H1 (cell line): ENCODE results near the gene SDSL. TPM values are rescaled to one million over a fixed set of nuclear protein-coding genes. Genes with fewer than 3 reads are reported as not detected.

ENCODE experiments used
- CTCF ChIA-PET: fragments of 300-600 bp; sonication (Branson Sonifier 250); formaldehyde crosslinking; loops from one replicate; lab custom pipeline; 2021; ENCODE audit not compliant: partially characterized antibody; lab: Charles Lee
- POLR2A ChIA-PET: fragments of 300-600 bp; sonication (Branson Sonifier 250); formaldehyde crosslinking; loops from one replicate; lab custom pipeline; 2021; ENCODE audit warnings: inconsistent platforms; ENCODE audit not compliant: partially characterized antibody; lab: Charles Lee
- DNase-seq, 2 experiments: peaks; one replicate each; pipeline versions ENCODE4 v3.0.0 to v3.0.0-alpha.2; 2010 to 2022; ENCODE audit warnings: low spot score in 2 of 2, low read depth in 1 of 2, mixed read lengths in 1 of 2
- FAIRE-seq: peaks from 2 replicates; lab custom pipeline; 2011; peaks lifted over from hg19 to GRCh38; lab: Jason Lieb, UNC
- H2AFZ ChIP-seq: 2 replicates; pipeline ENCODE4 v1.8.1; 2012; ENCODE audit warnings: low read length, inconsistent platforms
- H2AK5ac ChIP-seq: 2 replicates; pipeline ENCODE4 v1.6.1; 2013; ENCODE audit warnings: low read depth, low read length
- H2BK120ac ChIP-seq: replicated peaks from 2 replicates; pipeline ENCODE3; 2013; ENCODE audit warnings: low read depth, low read length, inconsistent platforms
- H2BK12ac ChIP-seq: 2 replicates; pipeline ENCODE4 v1.6.1; 2013; ENCODE audit warnings: low read depth, low read length
- H2BK15ac ChIP-seq: 2 replicates; pipeline ENCODE4 v1.6.1; 2013; ENCODE audit warnings: low read length
- H2BK20ac ChIP-seq: 2 replicates; pipeline ENCODE4 v1.6.1; 2013; ENCODE audit warnings: low read length
- H2BK5ac ChIP-seq: 2 replicates; pipeline ENCODE4 v1.6.1; 2013; ENCODE audit warnings: low read depth, low read length
- H3K14ac ChIP-seq: 2 replicates; pipeline ENCODE4 v1.6.1; 2013; ENCODE audit warnings: inconsistent platforms; ENCODE audit not compliant: insufficient read length
- H3K18ac ChIP-seq: 2 replicates; pipeline ENCODE4 v1.6.1; 2013; ENCODE audit warnings: low read length; ENCODE audit errors: extremely low read depth
- H3K23ac ChIP-seq: 2 replicates; pipeline ENCODE4 v1.6.1; 2013; ENCODE audit warnings: inconsistent platforms; ENCODE audit not compliant: insufficient read length
- H3K23me2 ChIP-seq: 2 replicates; pipeline ENCODE4 v1.6.1; 2013; ENCODE audit warnings: low read depth, low read length
- H3K27ac ChIP-seq: 2 replicates; pipeline ENCODE4 v1.6.1; 2011; ENCODE audit warnings: low read depth, low read length, inconsistent platforms
- H3K27me3 ChIP-seq, 4 experiments: replicated peaks in 1 of 4; 1 replicate in 1 of 4; 2 replicates in 3 of 4; pipeline versions ENCODE4 v1.6.1 to v1.8.1; 2011 to 2013; ENCODE audit warnings: low read length in 3 of 4, mild to moderate bottlenecking in 3 of 4, inconsistent platforms in 2 of 4, mixed read lengths in 2 of 4, moderate library complexity in 1 of 4; ENCODE audit not compliant: control insufficient read depth in 3 of 4, insufficient read depth in 3 of 4; ENCODE audit errors: extremely low read depth in 1 of 4
- H3K36me3 ChIP-seq, 4 experiments: 2 replicates each; pipeline versions ENCODE4 v1.6.1 to v1.8.1; 2011 to 2013; ENCODE audit warnings: mild to moderate bottlenecking in 4 of 4, low read length in 3 of 4, moderate library complexity in 2 of 4, control low read depth in 1 of 4, inconsistent platforms in 1 of 4; ENCODE audit not compliant: insufficient read depth in 4 of 4, control insufficient read depth in 2 of 4
- H3K4ac ChIP-seq: replicated peaks from 2 replicates; pipeline ENCODE3; 2013; ENCODE audit warnings: low read length, low read depth, mixed read lengths, inconsistent platforms; ENCODE audit not compliant: insufficient read length
- H3K4me1 ChIP-seq, 4 experiments: replicated peaks in 1 of 4; 1 replicate in 1 of 4; 2 replicates in 3 of 4; pipeline versions ENCODE4 v1.6.1 to v1.8.1; 2011 to 2013; ENCODE audit warnings: low read length in 3 of 4, inconsistent platforms in 2 of 4, mixed read lengths in 1 of 4; ENCODE audit not compliant: insufficient read depth in 4 of 4, control insufficient read depth in 3 of 4
- H3K4me2 ChIP-seq, 2 experiments: 2 replicates each; pipeline versions ENCODE4 v1.6.1 to v1.8.1; 2011 to 2013; ENCODE audit warnings: low read depth in 2 of 2, low read length in 2 of 2, control low read depth in 1 of 2, inconsistent platforms in 1 of 2, mild to moderate bottlenecking in 1 of 2; ENCODE audit not compliant: insufficient read depth in 1 of 2
- H3K4me3 ChIP-seq, 4 experiments: fragments of 200-600, 300-600 bp in 1 of 4; sonication (generic), shearing (Covaris generic), sonication (Bioruptor Twin) in 1 of 4; 2 replicates each; pipeline versions ENCODE4 v1.5.1 to v1.8.1; 2011 to 2016; ENCODE audit warnings: low read length in 4 of 4, low read depth in 3 of 4, control low read depth in 2 of 4, inconsistent platforms in 2 of 4, mild to moderate bottlenecking in 2 of 4, mixed read lengths in 1 of 4, moderate library complexity in 1 of 4; ENCODE audit not compliant: insufficient read depth in 2 of 4; ENCODE audit errors: extremely low read depth in 1 of 4
- H3K56ac ChIP-seq: replicated peaks from 2 replicates; pipeline ENCODE3; 2013; ENCODE audit warnings: low read depth, mild to moderate bottlenecking, mixed read lengths, low read length, inconsistent platforms; ENCODE audit not compliant: insufficient read length
- H3K79me1 ChIP-seq: 2 replicates; pipeline ENCODE4 v1.6.1; 2013; ENCODE audit warnings: low read depth, low read length, control low read depth
- H3K79me2 ChIP-seq, 2 experiments: 2 replicates each; pipeline versions ENCODE4 v1.6.1 to v1.8.1; 2012 to 2013; ENCODE audit warnings: low read length in 2 of 2, mild to moderate bottlenecking in 2 of 2, inconsistent platforms in 1 of 2; ENCODE audit not compliant: insufficient read depth in 2 of 2, control insufficient read depth in 1 of 2
- H3K9ac ChIP-seq, 4 experiments: replicated peaks in 1 of 4; 1 replicate in 1 of 4; 2 replicates in 3 of 4; pipeline versions ENCODE4 v1.6.1 to v1.8.1; 2011 to 2013; ENCODE audit warnings: low read depth in 3 of 4, low read length in 3 of 4, control low read depth in 2 of 4, mild to moderate bottlenecking in 2 of 4, moderate library complexity in 2 of 4, inconsistent platforms in 1 of 4; ENCODE audit errors: extremely low read depth in 1 of 4
- H3K9me3 ChIP-seq, 2 experiments: 2 replicates each; pipeline versions ENCODE4 v1.6.1 to v1.8.1; 2012 to 2013; ENCODE audit warnings: mild to moderate bottlenecking in 2 of 2, moderate library complexity in 2 of 2, control low read depth in 1 of 2, inconsistent platforms in 1 of 2, low read depth in 1 of 2, low read length in 1 of 2, mixed read lengths in 1 of 2; ENCODE audit not compliant: insufficient read depth in 2 of 2
- H4K20me1 ChIP-seq, 2 experiments: replicated peaks in 1 of 2; 2 replicates each; pipeline versions ENCODE3 to v1.8.1; 2011 to 2013; ENCODE audit warnings: inconsistent platforms in 2 of 2, low read length in 2 of 2, mild to moderate bottlenecking in 1 of 2; ENCODE audit not compliant: insufficient read depth in 2 of 2, control insufficient read depth in 1 of 2
- H4K5ac ChIP-seq: 2 replicates; pipeline ENCODE4 v1.6.1; 2013; ENCODE audit warnings: low read length, low read depth, mixed read lengths, inconsistent platforms; ENCODE audit not compliant: insufficient read length
- H4K8ac ChIP-seq: 2 replicates; pipeline ENCODE4 v1.8.0; 2013; ENCODE audit warnings: mild to moderate bottlenecking, moderate library complexity, low read length, inconsistent platforms; ENCODE audit not compliant: insufficient read depth; ENCODE audit errors: extremely low read depth
- H4K91ac ChIP-seq: replicated peaks from 2 replicates; pipeline ENCODE3; 2013; ENCODE audit warnings: low read length, mixed read lengths, inconsistent platforms; ENCODE audit not compliant: insufficient read length
- ASH2L ChIP-seq: fragments of 200-600, 300-600 bp; sonication (generic); IDR thresholded peaks from one replicate; pipeline ENCODE4 v1.7.1; 2017; ENCODE audit warnings: low read length
- BCL11A ChIP-seq, 2 experiments: IDR thresholded peaks; one replicate each; pipeline ENCODE4 v1.6.1; 2011; ENCODE audit warnings: low read depth in 2 of 2, low read length in 2 of 2, mild to moderate bottlenecking in 2 of 2
- CBX5 ChIP-seq: fragments of 300-800, 300-1000 bp; sonication (generic); IDR thresholded peaks from 2 replicates; pipeline ENCODE4 v1.7.1; 2016; ENCODE audit warnings: antibody characterized with exemption, low read length, low read depth
- CREB1 ChIP-seq: IDR thresholded peaks from 2 replicates; pipeline ENCODE4 v1.6.1; 2012; ENCODE audit warnings: inconsistent platforms
- CTBP2 ChIP-seq: IDR thresholded peaks from 2 replicates; pipeline ENCODE4 v1.7.0; 2011; ENCODE audit warnings: borderline replicate concordance, mild to moderate bottlenecking, moderate library complexity, mixed read lengths, low read length; ENCODE audit not compliant: insufficient read depth, insufficient read length
- EZH2 ChIP-seq: fragments of 200-600 bp; sonication (generic); IDR thresholded peaks from 2 replicates; pipeline ENCODE4 v1.7.1; 2012; ENCODE audit warnings: low read depth, mild to moderate bottlenecking, moderate library complexity, low read length, inconsistent platforms; ENCODE audit not compliant: severe bottlenecking
- NANOG ChIP-seq: IDR thresholded peaks from 2 replicates; pipeline ENCODE4 v1.6.1; 2011; ENCODE audit warnings: low read length, low read depth, mild to moderate bottlenecking, inconsistent platforms; ENCODE audit not compliant: insufficient read depth, poor library complexity, severe bottlenecking
- NRF1 ChIP-seq: IDR thresholded peaks from 2 replicates; pipeline ENCODE4 v1.6.1; 2011; ENCODE audit warnings: mild to moderate bottlenecking, low read depth, low read length, improper control_type of control experiment
- SIN3A ChIP-seq, 2 experiments: IDR thresholded peaks in 1 of 2; conservative IDR thresholded peaks in 1 of 2; 2 replicates each; pipeline ENCODE4 v1.6.1; 2011 to 2012; ENCODE audit warnings: low read length in 2 of 2, improper control_type of control experiment in 1 of 2, low read depth in 1 of 2, mild to moderate bottlenecking in 1 of 2
- SP1 ChIP-seq: IDR thresholded peaks from 2 replicates; pipeline ENCODE4 v1.6.1; 2011; ENCODE audit warnings: low read depth, low read length
- SUZ12 ChIP-seq: fragments of 200-600 bp; sonication (generic); IDR thresholded peaks from 2 replicates; pipeline ENCODE4 v1.6.1; 2012; ENCODE audit warnings: mild to moderate bottlenecking, inconsistent platforms, low read length, moderate library complexity, mixed read lengths
- TAF1 ChIP-seq: IDR thresholded peaks from 2 replicates; pipeline ENCODE4 v1.6.1; 2011; ENCODE audit warnings: mild to moderate bottlenecking, low read depth, low read length
- WGBS, 2 experiments: shearing (Covaris generic) in 1 of 2; methylation state at CpG; one replicate each; pipeline versions ENCODE4 v1.1.6 to v1.1.7; 2013 to 2015; ENCODE audit warnings: low lambda C conversion rate in 2 of 2, mixed read lengths in 2 of 2, inconsistent platforms in 1 of 2, low coverage in 1 of 2, missing lambda C conversion rate in 1 of 2; ENCODE audit not compliant: insufficient replicate concordance in 2 of 2, insufficient coverage in 1 of 2, insufficient read length in 1 of 2; ENCODE audit errors: extremely low coverage in 1 of 2, missing lambda C conversion rate in 1 of 2; 5-methylcytosine and 5-hydroxymethylcytosine counted together
- polyA plus RNA-seq, 7 experiments: library from polyadenylated mRNA; depleted of rRNA in 3 of 7; stranded (reverse) in 5 of 7; unstranded in 2 of 7; fragments of >200 nt in 5 of 7; fragments of 200-250 nt in 2 of 7; gene quantifications; 1 replicate in 5 of 7; 2 replicates in 1 of 7; 4 replicates in 1 of 7; pipeline versions ENCODE4 v1.2.1 to v1.2.3, GENCODE V29; 2011 to 2013; ENCODE audit warnings: missing spikeins in 2 of 7, mixed read lengths in 2 of 7
- total RNA-seq: library from RNA; stranded (reverse); fragmentation: NEBNext Ultra II Directional; extraction: Animal tissue kit (Norgen Biotek cat#: 25700); gene quantifications from 2 replicates; pipeline ENCODE4 v1.2.1, GENCODE V29; 2021

SDSL gene
- total and polyA plus RNA-seq, 2 of the 8 experiments (the other 6 are each of a cell fraction or from before 2014, with no cell fraction given) = 0.69 to 1.3 TPM

DNA sequence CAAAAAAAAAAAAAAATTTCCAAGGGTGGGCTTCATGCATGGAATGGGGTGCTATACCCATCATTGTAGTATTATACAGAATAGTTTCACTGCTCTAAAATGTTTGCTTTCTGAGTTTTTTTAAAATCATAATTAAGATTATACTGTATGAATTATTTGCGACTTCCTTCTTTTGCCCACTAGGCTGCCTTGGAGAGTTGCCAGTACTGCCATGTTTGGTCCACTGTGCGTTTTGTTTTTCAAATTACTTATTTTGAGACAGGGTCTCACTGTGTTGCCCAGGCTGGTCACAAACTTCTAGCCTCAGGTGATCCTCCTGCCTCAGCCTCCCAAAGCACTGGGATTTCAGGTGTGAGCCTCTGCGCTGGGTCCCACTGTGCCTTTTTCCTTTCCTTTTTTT is 43.9 kb upstream of the SDSL start:
- Histone ChIP-seq H4K20me1 (peaks cover 0 to 2% of the 10 kb centered on the region in 2 experiments), H3K4me2 (no peak overlapping the region), H3K36me3 (peaks cover 0 to 6% (median 0%) of the 10 kb centered on the region in 4 experiments; a peak in 5 of 8 replicates), H2BK12ac (no peak overlapping the region), H3K27me3 (no peaks in the 10 kb centered on the region), H3K4me1 (no peaks in the 10 kb centered on the region), H2BK120ac (no peak overlapping the region), H2BK20ac (no peak overlapping the region), H2AK5ac (no peak overlapping the region), H3K9ac (no peak overlapping the region), H4K5ac (no peak overlapping the region), H3K27ac (no peak overlapping the region), H3K9me3 (no peaks in the 10 kb centered on the region), H3K56ac (no peak overlapping the region), H3K23me2 (peaks cover 4% of the 10 kb centered on the region; the same call in 1 of the 2 replicates), H3K23ac (no peak overlapping the region), H2BK15ac (no peak overlapping the region), H3K18ac (no peak overlapping the region), H3K79me2 (no peaks in the 10 kb centered on the region), H3K4me3 (no peak overlapping the region), H4K8ac (no peak overlapping the region), H3K79me1 (no peaks in the 10 kb centered on the region), H3K4ac (no peak overlapping the region), H4K91ac (no peak overlapping the region), H3K14ac (no peak overlapping the region), H2AFZ (no peak overlapping the region), H2BK5ac (no peak overlapping the region)
- TF ChIP-seq CTBP2 (no peak), CBX5 (no peak), BCL11A (IDR thresholded peaks at IDR 0.05; ENCODE audit: low read depth in 2 of 2, low read length in 2 of 2) (no peak), SP1 (no peak), EZH2 (no peak), SUZ12 (no peak), SIN3A (conservative IDR thresholded peaks at IDR 0.05 in 1 of 2, IDR thresholded peaks at IDR 0.05 in 1 of 2; ENCODE audit: low read depth in 1 of 2, low read length in 2 of 2) (no peak), ASH2L (no peak), NRF1 (no peak), NANOG (no peak), TAF1 (no peak), CREB1 (no peak)
- 96% methylated on average over 3 of the region's 3 CpGs; no CpG with 5 or more reads in 1 of the 2 experiments for WGBS, 2 experiments
- ChIA-PET CTCF (no interaction called here), POLR2A (interaction anchor here (0.7 kb wide), 2 partner anchors 14 to 82 kb away, joined by 3 to 4 read pairs; no protein-coding TSS in a partner anchor)
- FAIRE-seq = no peak
- DNase-seq = no peak
